IPS-15b (cell line): Measurements from ENCODE around the gene FBXO36.

ENCODE experiments used
- H3K27me3 ChIP-seq: one replicate; pipeline ENCODE4 v1.6.1; 2013; ENCODE audit warnings: low read length; ENCODE audit not compliant: control insufficient read depth, insufficient read depth
- H3K36me3 ChIP-seq: one replicate; pipeline ENCODE4 v1.6.1; 2013; ENCODE audit warnings: low read length; ENCODE audit not compliant: control insufficient read depth, insufficient read depth
- H3K4me1 ChIP-seq: one replicate; pipeline ENCODE4 v1.6.1; 2013; ENCODE audit warnings: mild to moderate bottlenecking, low read length; ENCODE audit not compliant: control insufficient read depth, insufficient read depth
- H3K4me3 ChIP-seq: one replicate; pipeline ENCODE4 v1.5.1; 2013; ENCODE audit warnings: low read depth, low read length
- H3K9ac ChIP-seq: one replicate; pipeline ENCODE4 v1.6.1; 2013; ENCODE audit warnings: low read depth, mild to moderate bottlenecking, low read length
- H3K9me3 ChIP-seq: one replicate; pipeline ENCODE4 v1.6.1; 2013; ENCODE audit warnings: mild to moderate bottlenecking, low read length; ENCODE audit not compliant: control insufficient read depth, insufficient read depth

Gene FBXO36

GRCh38 chr2:229922449-229923386, at the start of gene FBXO36:
TSS of gene FBXO36 (plus strand) at chr2:229922503. CDS start at chr2:229922514, 11 bp downstream.
- no peaks in the 10 kb centered on the region for H3K4me1 ChIP-seq

GRCh38 chr2:229873123-229873581, 49.2 kb upstream of the FBXO36 start:
- Histone ChIP-seq H3K9ac (no peak overlapping the region), H3K4me1 (no peaks in the 10 kb centered on the region), H3K4me3 (no peak overlapping the region), H3K27me3 (no peaks in the 10 kb centered on the region), H3K9me3 (no peaks in the 10 kb centered on the region), H3K36me3 (peaks cover 3% of the 10 kb centered on the region)

More at GRCh38 chr2:229922449-229923386, at the start of gene FBXO36:
- Histone ChIP-seq H3K36me3 (no peaks in the 10 kb centered on the region), H3K4me3 (peak within 1 kb of the TSS; percentile 92), H3K9ac (peak within 1 kb of the TSS; percentile 88), H3K9me3 (no peaks in the 10 kb centered on the region), H3K27me3 (no peaks in the 10 kb centered on the region)

GRCh38 chr2:229874647-229875046, 47.7 kb upstream of the FBXO36 start:
- H3K36me3 ChIP-seq: peaks cover 8% of the 10 kb centered on the region
- no peaks in the 10 kb centered on the region for H3K27me3 ChIP-seq
- H3K4me1 ChIP-seq: no peaks in the 10 kb centered on the region
- no peaks in the 10 kb centered on the region for H3K9me3 ChIP-seq
- H3K9ac ChIP-seq: no peak overlapping the region
- H3K4me3 ChIP-seq: no peak overlapping the region

GRCh38 chr2:229875549-229875948, 46.8 kb upstream of the FBXO36 start:
- Histone ChIP-seq H3K9ac (no peak overlapping the region), H3K36me3 (peaks cover 8% of the 10 kb centered on the region), H3K27me3 (no peaks in the 10 kb centered on the region), H3K4me1 (no peaks in the 10 kb centered on the region), H3K9me3 (no peaks in the 10 kb centered on the region), H3K4me3 (no peak overlapping the region)

GRCh38 chr2:229879191-229879950, 42.9 kb upstream of the FBXO36 start:
- Histone ChIP-seq H3K9me3 (no peaks in the 10 kb centered on the region), H3K4me1 (peaks cover 4% of the 10 kb centered on the region), H3K4me3 (no peak overlapping the region), H3K9ac (no peak overlapping the region), H3K27me3 (no peaks in the 10 kb centered on the region), H3K36me3 (peaks cover 8% of the 10 kb centered on the region)

- Histone ChIP-seq H3K36me3 (peaks cover 8% of the 10 kb centered on the region), H3K27me3 (no peaks in the 10 kb centered on the region), H3K4me3 (no peak overlapping the region), H3K9ac (no peak overlapping the region), H3K9me3 (no peaks in the 10 kb centered on the region), H3K4me1 (peaks cover 4% of the 10 kb centered on the region)
These were observed 41.3 kb upstream of the FBXO36 start for GRCh38 chr2:229880892-229881586.

GRCh38 chr2:229882583-229882982, 39.7 kb upstream of the FBXO36 start:
- Histone ChIP-seq H3K4me3 (no peak overlapping the region), H3K9ac (no peak overlapping the region), H3K4me1 (peaks cover 4% of the 10 kb centered on the region), H3K27me3 (no peaks in the 10 kb centered on the region), H3K36me3 (peaks cover 8% of the 10 kb centered on the region), H3K9me3 (no peaks in the 10 kb centered on the region)

GRCh38 chr2:229884775-229885699, 37.3 kb upstream of the FBXO36 start:
- Histone ChIP-seq H3K27me3 (no peaks in the 10 kb centered on the region), H3K9me3 (no peaks in the 10 kb centered on the region), H3K4me1 (peaks cover 4% of the 10 kb centered on the region)

GRCh38 chr2:229887441-229887840, 34.9 kb upstream of the FBXO36 start:
- Histone ChIP-seq H3K4me3 (no peak overlapping the region), H3K9ac (no peak overlapping the region), H3K9me3 (no peaks in the 10 kb centered on the region), H3K36me3 (no peaks in the 10 kb centered on the region), H3K27me3 (no peaks in the 10 kb centered on the region), H3K4me1 (peaks cover 4% of the 10 kb centered on the region)

More at GRCh38 chr2:229884775-229885699, 37.3 kb upstream of the FBXO36 start:
- H3K36me3 ChIP-seq: no peaks in the 10 kb centered on the region
- no peak overlapping the region for H3K4me3 ChIP-seq
- H3K9ac ChIP-seq: no peak overlapping the region

GRCh38 chr2:229888031-229888430, 34.3 kb upstream of the FBXO36 start:
- Histone ChIP-seq H3K36me3 (no peaks in the 10 kb centered on the region), H3K9me3 (no peaks in the 10 kb centered on the region), H3K4me1 (no peaks in the 10 kb centered on the region), H3K27me3 (no peaks in the 10 kb centered on the region), H3K9ac (no peak overlapping the region), H3K4me3 (no peak overlapping the region)
